ENCODE results near the gene CDKAL1. TPM values are rescaled to one million over a fixed set of nuclear protein-coding genes. Genes with fewer than 3 reads are reported as not detected.

CDKAL1 gene
- total and polyA plus RNA-seq, 2 donors (not counting 3 experiments of a cell fraction or from before 2014, with no cell fraction given), result 6.1 to 20.5 TPM

DNA sequence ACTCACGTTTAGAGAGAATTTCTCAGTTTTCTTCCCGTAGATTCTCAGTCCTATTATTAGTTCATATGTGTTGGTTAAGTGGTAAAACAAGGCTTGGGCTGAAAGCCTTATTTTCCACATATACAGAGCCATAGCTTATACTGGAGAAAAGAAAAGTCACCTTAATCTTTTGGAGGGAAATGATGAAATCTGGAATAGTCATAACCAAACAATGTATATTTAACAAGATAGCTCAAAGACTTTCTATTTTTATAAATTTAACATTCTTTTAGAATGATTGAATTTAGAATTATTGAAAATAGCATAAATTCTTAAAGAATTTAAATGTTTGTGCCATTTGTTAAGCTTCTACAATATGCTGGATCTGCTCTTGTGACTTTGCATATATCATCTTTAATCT is 85.8 kb downstream of the CDKAL1 start:
- Histone ChIP-seq H3K36me3 (ENCODE audit: control insufficient read depth in 2 of 2, extremely low read depth in 1 of 2, insufficient read depth in 2 of 2, low read length in 2 of 2) (no peaks in the 10 kb centered on the region), H3K4me3 (replicated peaks in 1 of 3; ENCODE audit: insufficient read depth in 1 of 3, low read depth in 1 of 3, low read length in 3 of 3) (no peak overlapping the region), H3K27me3 (ENCODE audit: control insufficient read depth in 2 of 2, insufficient read depth in 2 of 2, low read length in 2 of 2) (no peaks in the 10 kb centered on the region), H3K27ac (ENCODE audit: insufficient read depth, low read depth, low read length) (no peak overlapping the region), H2AFZ (ENCODE audit: low read depth, low read length) (no peak overlapping the region), H3K9me1 (replicated peaks; ENCODE audit: control insufficient read depth, extremely low read depth, insufficient read depth, low read length) (no peaks in the 10 kb centered on the region), H3K79me2 (ENCODE audit: control insufficient read depth, insufficient read depth, low read length) (peaks cover 4% of the 10 kb centered on the region), H4K20me1 (replicated peaks; ENCODE audit: control insufficient read depth, extremely low read depth, insufficient read depth, low read length) (no peaks in the 10 kb centered on the region), H3K9me3 (replicated peaks; ENCODE audit: control insufficient read depth, insufficient read depth, low read length) (no peaks in the 10 kb centered on the region), H3K9ac (replicated peaks; ENCODE audit: extremely low read depth, insufficient read depth, low read length) (no peak overlapping the region), H3K4me1 (ENCODE audit: control insufficient read depth, extremely low read depth, insufficient read depth, low read length) (peaks cover 16% of the 10 kb centered on the region), H3K4me2 (ENCODE audit: insufficient read depth, low read length) (no peak overlapping the region)
- ChIA-PET POLR2A (no interaction called here), CTCF (interaction anchor here (1.4 kb wide), 1 partner anchor 13 kb away, joined by 3 read pairs; no protein-coding TSS in a partner anchor)
- DNase-seq (ENCODE audit: low read depth, low spot score) (no peak), FAIRE-seq (no peak)
- intact Hi-C loops (cut with micrococcal nuclease), result no loop called here
- TF ChIP-seq EZH2 (IDR thresholded peaks at IDR 0.05; ENCODE audit: borderline replicate concordance, low read depth, low read length, severe bottlenecking) (no peak), MYC (IDR thresholded peaks at IDR 0.05; ENCODE audit: low read depth, low read length) (no peak), POLR2A (IDR thresholded peaks at IDR 0.05; ENCODE audit: low read depth, low read length) (no peak)
- TF ChIP-seq, protein P1, sequence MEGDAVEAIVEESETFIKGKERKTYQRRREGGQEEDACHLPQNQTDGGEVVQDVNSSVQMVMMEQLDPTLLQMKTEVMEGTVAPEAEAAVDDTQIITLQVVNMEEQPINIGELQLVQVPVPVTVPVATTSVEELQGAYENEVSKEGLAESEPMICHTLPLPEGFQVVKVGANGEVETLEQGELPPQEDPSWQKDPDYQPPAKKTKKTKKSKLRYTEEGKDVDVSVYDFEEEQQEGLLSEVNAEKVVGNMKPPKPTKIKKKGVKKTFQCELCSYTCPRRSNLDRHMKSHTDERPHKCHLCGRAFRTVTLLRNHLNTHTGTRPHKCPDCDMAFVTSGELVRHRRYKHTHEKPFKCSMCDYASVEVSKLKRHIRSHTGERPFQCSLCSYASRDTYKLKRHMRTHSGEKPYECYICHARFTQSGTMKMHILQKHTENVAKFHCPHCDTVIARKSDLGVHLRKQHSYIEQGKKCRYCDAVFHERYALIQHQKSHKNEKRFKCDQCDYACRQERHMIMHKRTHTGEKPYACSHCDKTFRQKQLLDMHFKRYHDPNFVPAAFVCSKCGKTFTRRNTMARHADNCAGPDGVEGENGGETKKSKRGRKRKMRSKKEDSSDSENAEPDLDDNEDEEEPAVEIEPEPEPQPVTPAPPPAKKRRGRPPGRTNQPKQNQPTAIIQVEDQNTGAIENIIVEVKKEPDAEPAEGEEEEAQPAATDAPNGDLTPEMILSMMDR (IDR thresholded peaks at IDR 0.05; ENCODE audit: extremely low read depth in 1 of 2, insufficient read depth in 1 of 2, low read depth in 1 of 2, low read length in 2 of 2), result no peak
- BruUV-seq (replicated peaks), result no TSS peak
- dilution Hi-C loops (cut with MboI; ENCODE audit: extremely low pct_ligation_motif_present, low sequenced_read_pairs), result no loop called here

DNA sequence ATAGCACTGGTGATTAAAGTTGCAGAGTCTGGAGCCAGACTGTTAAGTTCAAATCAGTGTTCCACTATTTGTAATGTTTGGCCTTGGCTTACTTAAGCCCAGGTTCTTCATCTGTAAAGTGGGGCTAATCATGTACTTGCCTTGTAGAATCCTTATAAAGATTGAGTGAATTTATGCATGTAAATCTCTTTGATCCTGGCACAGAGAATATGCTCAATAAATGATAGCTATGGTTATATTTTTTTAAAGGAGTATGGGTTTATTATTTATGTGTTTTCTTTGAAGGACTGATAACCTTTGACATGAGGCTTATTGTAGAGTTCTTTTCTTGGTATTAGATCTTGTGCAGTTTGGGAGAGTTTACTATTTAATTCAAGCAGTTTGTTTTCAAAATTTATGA is 89.5 kb downstream of the CDKAL1 start:
- intact Hi-C loops (cut with micrococcal nuclease) (no loop called here), dilution Hi-C loops (cut with MboI; ENCODE audit: extremely low pct_ligation_motif_present, low sequenced_read_pairs) (no loop called here)
- CTCF ChIA-PET, result no interaction called here
- H3K27ac ChIP-seq (ENCODE audit: insufficient read depth, low read depth, low read length), result no peak overlapping the region
- no peaks in the 10 kb centered on the region for H3K9me3 ChIP-seq (replicated peaks; ENCODE audit: control insufficient read depth, insufficient read depth, low read length)
- H4K20me1 ChIP-seq (replicated peaks; ENCODE audit: control insufficient read depth, extremely low read depth, insufficient read depth, low read length), result no peaks in the 10 kb centered on the region
- no peak overlapping the region for H2AFZ ChIP-seq (ENCODE audit: low read depth, low read length)
- no peak for FAIRE-seq
- no peaks in the 10 kb centered on the region for H3K36me3 ChIP-seq (ENCODE audit: control insufficient read depth in 2 of 2, extremely low read depth in 1 of 2, insufficient read depth in 2 of 2, low read length in 2 of 2)
- DNase-seq (ENCODE audit: low read depth, low spot score), result no peak
- no peaks in the 10 kb centered on the region for H3K9me1 ChIP-seq (replicated peaks; ENCODE audit: control insufficient read depth, extremely low read depth, insufficient read depth, low read length)
- TF ChIP-seq MYC (IDR thresholded peaks at IDR 0.05; ENCODE audit: low read depth, low read length) (no peak), GATA2 (IDR thresholded peaks at IDR 0.05; ENCODE audit: insufficient read depth, insufficient read length, low read depth, low read length) (no peak), JUN (IDR thresholded peaks at IDR 0.05; ENCODE audit: borderline replicate concordance, insufficient read depth, insufficient read length, low read depth) (no peak)
- TF ChIP-seq, protein P2, sequence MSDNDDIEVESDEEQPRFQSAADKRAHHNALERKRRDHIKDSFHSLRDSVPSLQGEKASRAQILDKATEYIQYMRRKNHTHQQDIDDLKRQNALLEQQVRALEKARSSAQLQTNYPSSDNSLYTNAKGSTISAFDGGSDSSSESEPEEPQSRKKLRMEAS (IDR thresholded peaks at IDR 0.05; ENCODE audit: insufficient read depth, insufficient read length), result no peak
- H3K27me3 ChIP-seq (ENCODE audit: control insufficient read depth in 2 of 2, insufficient read depth in 2 of 2, low read length in 2 of 2), result no peaks in the 10 kb centered on the region
- no peak overlapping the region for H3K9ac ChIP-seq (replicated peaks; ENCODE audit: extremely low read depth, insufficient read depth, low read length)
- BruUV-seq (replicated peaks), result no TSS peak
- no peak overlapping the region for H3K4me2 ChIP-seq (ENCODE audit: insufficient read depth, low read length)
- peaks cover 16% of the 10 kb centered on the region for H3K4me1 ChIP-seq (ENCODE audit: control insufficient read depth, extremely low read depth, insufficient read depth, low read length)
- no peak overlapping the region for H3K4me3 ChIP-seq (replicated peaks in 1 of 3; ENCODE audit: insufficient read depth in 1 of 3, low read depth in 1 of 3, low read length in 3 of 3)
- POLR2A ChIA-PET, result no interaction called here
- H3K79me2 ChIP-seq (ENCODE audit: control insufficient read depth, insufficient read depth, low read length), result peaks cover 4% of the 10 kb centered on the region
